Mesothelial cell of epicardium (in vitro differentiated cells): ENCODE data around the gene GPR62. TPM values are rescaled to one million over a fixed set of nuclear protein-coding genes. Genes with fewer than 3 reads are reported as not detected.

ENCODE experiments used
- DNase-seq, 2 experiments: peaks; one replicate each; pipeline ENCODE4 v3.0.0; 2021; ENCODE audit warnings: low spot score in 2 of 2; ENCODE audit not compliant: unreplicated experiment in 2 of 2
- H3K27ac Mint-ChIP-seq: 2 replicates; pipeline ENCODE4 v1.8.0; 2021; ENCODE audit warnings: mixed read lengths
- H3K27me3 Mint-ChIP-seq: 2 replicates; pipeline ENCODE4 v1.8.0; 2021; ENCODE audit warnings: low read depth, mixed read lengths
- H3K36me3 Mint-ChIP-seq: 2 replicates; pipeline ENCODE4 v1.8.0; 2021; ENCODE audit warnings: mixed read lengths
- H3K4me1 Mint-ChIP-seq: 2 replicates; pipeline ENCODE4 v1.8.0; 2021; ENCODE audit warnings: mixed read lengths
- H3K4me3 Mint-ChIP-seq: 2 replicates; pipeline ENCODE4 v1.8.0; 2021; ENCODE audit warnings: mild to moderate bottlenecking, moderate library complexity, mixed read lengths
- H3K9me3 Mint-ChIP-seq: 2 replicates; pipeline ENCODE4 v1.8.0; 2021; ENCODE audit warnings: mixed read lengths
- CTCF ChIP-seq: fragments of 200-600 bp; sonication (generic); IDR thresholded peaks from one replicate; pipeline ENCODE4 v1.5.0; 2021; ENCODE audit warnings: antibody characterized with exemption; ENCODE audit not compliant: unreplicated experiment
- total RNA-seq: library from RNA; stranded (reverse); gene quantifications from 3 replicates; pipeline ENCODE4 v1.2.1, GENCODE V29; 2021

Gene GPR62
- total RNA-seq, 1 donor from 2014 or later = 0.22 TPM

GRCh38 chr3:51955893-51956770 is 951 bp downstream of the GPR62 start:
- TF ChIP-seq CTCF = peak; percentile 53
- DNase-seq = peak in 1 of 2 experiments; percentile 60
- H3K36me3 Mint-ChIP-seq = peaks cover 3% of the 10 kb centered on the region
- no peak overlapping the region for H3K4me3 Mint-ChIP-seq
- H3K27ac Mint-ChIP-seq = no peak overlapping the region
- no peaks in the 10 kb centered on the region for H3K9me3 Mint-ChIP-seq
- peaks cover 41% of the 10 kb centered on the region for H3K27me3 Mint-ChIP-seq
- H3K4me1 Mint-ChIP-seq = peaks cover 2% of the 10 kb centered on the region

DNA sequence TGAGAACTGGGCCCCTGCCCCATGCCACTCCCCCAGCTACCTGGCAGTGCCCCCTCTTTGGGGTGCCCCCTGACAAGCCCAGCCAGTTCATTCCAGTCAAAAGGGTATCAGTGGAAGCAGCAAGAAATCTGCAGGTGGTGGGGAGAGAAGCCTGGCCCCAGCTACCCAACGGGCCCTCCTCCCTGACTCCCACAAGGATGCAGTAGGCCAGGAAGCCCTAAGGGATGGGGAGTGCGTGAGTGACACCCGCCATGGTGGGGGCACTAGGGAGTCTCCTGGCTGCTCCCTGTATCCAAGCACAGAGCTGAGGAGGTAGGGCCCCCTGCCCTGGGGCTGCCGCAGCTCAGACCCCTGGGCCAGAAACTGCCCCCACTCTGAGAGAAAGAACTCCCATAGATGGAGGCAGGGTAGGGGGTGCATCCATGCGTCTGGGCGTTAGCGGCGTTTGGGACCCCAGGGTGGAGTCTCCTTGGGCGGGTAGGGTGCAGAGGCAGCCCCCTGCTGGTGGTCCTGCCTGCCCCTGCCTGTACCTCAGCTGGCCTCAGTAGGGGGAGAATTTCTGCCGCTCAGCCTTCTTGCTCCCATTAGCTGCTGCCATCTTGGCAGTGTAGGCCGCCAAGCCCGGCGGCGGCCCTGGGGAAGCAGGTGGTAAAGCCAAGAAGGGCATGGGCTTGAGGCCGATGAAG is 2.5 kb downstream of the GPR62 start:
- DNase-seq = no peak
- Mint-ChIP-seq H3K4me1 (peaks cover 2% of the 10 kb centered on the region), H3K27ac (no peak overlapping the region), H3K4me3 (no peak overlapping the region), H3K9me3 (no peaks in the 10 kb centered on the region), H3K27me3 (peaks cover 30% of the 10 kb centered on the region), H3K36me3 (peaks cover 3% of the 10 kb centered on the region)
- no peak for TF ChIP-seq CTCF

GRCh38 chr3:51958603-51959521 is 3.7 kb downstream of the GPR62 start:
- Mint-ChIP-seq H3K36me3 (peaks cover 3% of the 10 kb centered on the region), H3K4me3 (no peak overlapping the region), H3K27me3 (peaks cover 19% of the 10 kb centered on the region)

GRCh38 chr3:51959651-51960050 is 4.5 kb downstream of the GPR62 start:
- DNase-seq = no peak
- H3K4me1 Mint-ChIP-seq = peaks cover 4% of the 10 kb centered on the region
- H3K4me3 Mint-ChIP-seq = no peak overlapping the region
- H3K27ac Mint-ChIP-seq = no peak overlapping the region
- TF ChIP-seq CTCF = no peak
- no peaks in the 10 kb centered on the region for H3K9me3 Mint-ChIP-seq
- peaks cover 11% of the 10 kb centered on the region for H3K27me3 Mint-ChIP-seq
- peaks cover 3% of the 10 kb centered on the region for H3K36me3 Mint-ChIP-seq

More at GRCh38 chr3:51958603-51959521, 3.7 kb downstream of the GPR62 start:
- no peaks in the 10 kb centered on the region for H3K4me1 Mint-ChIP-seq
- DNase-seq = no peak
- H3K27ac Mint-ChIP-seq = no peak overlapping the region
- H3K9me3 Mint-ChIP-seq = no peaks in the 10 kb centered on the region
- TF ChIP-seq CTCF = no peak

GRCh38 chr3:51960386-51960785 is 5.2 kb downstream of the GPR62 start:
- Mint-ChIP-seq H3K4me3 (no peak overlapping the region), H3K36me3 (peaks cover 3% of the 10 kb centered on the region), H3K27me3 (peaks cover 4% of the 10 kb centered on the region), H3K27ac (no peak overlapping the region), H3K4me1 (peaks cover 10% of the 10 kb centered on the region), H3K9me3 (no peaks in the 10 kb centered on the region)
- DNase-seq = no peak
- TF ChIP-seq CTCF = no peak
